Inflammatory macrophage treated with lipopolysaccharide for 4 hours (primary cell): ENCODE measurements around the gene SRSF4.
"Not testable (repeated sequence)": the region's sequence is repeated elsewhere in the genome, so short reads cannot be mapped to it uniquely, and the experiment has no call there.

Source experiments
- DNase-seq: peaks from one replicate; pipeline ENCODE4 v3.0.0-alpha.2; 2020

Gene SRSF4

GRCh38 chr1:29162476-29163138 is 19.1 kb downstream of the SRSF4 start:
- no peak for DNase-seq

GRCh38 chr1:29162025-29162424 is 19.7 kb downstream of the SRSF4 start:
- DNase-seq = no peak

GRCh38 chr1:29159773-29160172 is 21.9 kb downstream of the SRSF4 start:
- DNase-seq = no peak

GRCh38 chr1:29157269-29157601 is 24.5 kb downstream of the SRSF4 start:
- DNase-seq = no peak

GRCh38 chr1:29156543-29157268 is 25.0 kb downstream of the SRSF4 start:
- DNase-seq = no peak

- no peak for DNase-seq
Observed at GRCh38 chr1:29152046-29152805, 29.5 kb downstream of the SRSF4 start.

GRCh38 chr1:29150346-29150745 is 31.4 kb downstream of the SRSF4 start:
- DNase-seq = not testable (repeated sequence)

- DNase-seq = no peak
Observed at GRCh38 chr1:29148656-29149491, 32.8 kb downstream of the SRSF4 start.

GRCh38 chr1:29145739-29146437 is 35.8 kb downstream of the SRSF4 start:
- DNase-seq = no peak

GRCh38 chr1:29144178-29144577 is 37.5 kb downstream of the SRSF4 start:
- DNase-seq = no peak

- DNase-seq = no peak
Observed at GRCh38 chr1:29142714-29143113, 39.0 kb downstream of the SRSF4 start.

- DNase-seq = no peak
Observed at GRCh38 chr1:29136391-29136915, 45.2 kb downstream of the SRSF4 start.

GRCh38 chr1:29134695-29135028 is 47.0 kb downstream of the SRSF4 start:
- no peak for DNase-seq

GRCh38 chr1:29133861-29134694 is 47.6 kb downstream of the SRSF4 start:
- no peak for DNase-seq

- DNase-seq = not testable (repeated sequence)
Observed at GRCh38 chr1:29131056-29131455, 50.6 kb downstream of the SRSF4 start.

- DNase-seq = no peak
Observed at GRCh38 chr1:29129916-29130315, 51.8 kb downstream of the SRSF4 start.

- DNase-seq = no peak
Observed at GRCh38 chr1:29128739-29129138, 53.0 kb downstream of the SRSF4 start.

GRCh38 chr1:29126198-29126597 is 55.5 kb downstream of the SRSF4 start:
- no peak for DNase-seq

- no peak for DNase-seq
Observed at GRCh38 chr1:29125788-29126187, 55.9 kb downstream of the SRSF4 start.

GRCh38 chr1:29125237-29125641 is 56.5 kb downstream of the SRSF4 start:
- no peak for DNase-seq
